H54 (cell line): Measurements from ENCODE around the gene CPNE7.

Experiments used
- DNase-seq: peaks from one replicate; pipeline ENCODE4 v3.0.0; 2011; ENCODE audit warnings: low spot score, mixed read lengths; ENCODE audit not compliant: insufficient read length
- FAIRE-seq: peaks from 3 replicates; lab custom pipeline; 2011; peaks lifted over from hg19 to GRCh38; lab: Jason Lieb, UNC
- POLR2A ChIP-seq: IDR thresholded peaks from 2 replicates; pipeline ENCODE4 v1.6.1; 2011; ENCODE audit warnings: low read depth, mild to moderate bottlenecking, low read length

CPNE7 gene

DNA sequence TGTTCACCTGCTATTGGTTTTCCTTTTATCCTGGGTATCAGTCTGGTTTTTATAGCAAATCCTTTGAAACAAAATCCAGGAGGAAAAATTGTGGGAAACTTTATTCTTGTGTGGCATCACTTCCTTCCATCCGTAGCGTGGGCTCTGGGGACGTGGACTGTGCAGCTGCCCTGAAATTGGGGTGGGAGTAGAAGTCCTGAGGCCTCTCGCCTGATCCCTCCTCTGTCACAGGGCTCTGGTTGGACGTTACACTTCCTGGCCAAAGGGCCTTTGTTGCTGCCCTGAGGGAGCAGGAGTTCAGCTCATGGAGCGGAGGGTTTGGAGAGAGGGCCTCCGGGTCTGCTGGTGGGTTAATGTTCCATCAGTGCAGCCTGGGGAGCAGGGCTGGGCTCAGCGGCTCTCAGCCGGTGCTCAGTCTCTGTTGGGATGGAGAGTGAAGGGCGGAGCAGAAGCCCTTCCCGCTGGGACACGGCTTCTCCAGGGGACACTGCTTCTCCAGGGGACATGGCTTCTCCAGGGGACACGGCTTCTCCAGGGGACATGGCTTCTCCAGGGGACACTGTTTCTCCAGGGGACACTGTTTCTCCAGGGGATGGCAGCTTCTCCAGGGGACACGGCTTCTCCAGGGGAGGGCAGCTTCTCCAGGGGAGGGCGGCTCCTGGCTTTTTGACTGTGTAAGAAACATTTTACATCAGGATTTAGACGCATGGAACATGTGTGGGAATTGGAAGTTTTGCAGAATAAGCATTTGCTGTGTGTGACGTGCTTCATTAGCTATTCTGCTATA is 30.3 kb upstream of the CPNE7 start:
- FAIRE-seq (no peak), DNase-seq (no peak)
- TF ChIP-seq POLR2A = no peak

GRCh38 chr16:89545831-89546574 is 29.6 kb upstream of the CPNE7 start:
- DNase-seq = no peak
- FAIRE-seq = no peak
- TF ChIP-seq POLR2A = no peak

GRCh38 chr16:89546781-89547180 is 28.8 kb upstream of the CPNE7 start:
- FAIRE-seq (no peak), DNase-seq (no peak)
- TF ChIP-seq POLR2A = no peak

GRCh38 chr16:89547291-89547690 is 28.3 kb upstream of the CPNE7 start:
- no peak for FAIRE-seq
- no peak for DNase-seq
- TF ChIP-seq POLR2A = no peak

DNA sequence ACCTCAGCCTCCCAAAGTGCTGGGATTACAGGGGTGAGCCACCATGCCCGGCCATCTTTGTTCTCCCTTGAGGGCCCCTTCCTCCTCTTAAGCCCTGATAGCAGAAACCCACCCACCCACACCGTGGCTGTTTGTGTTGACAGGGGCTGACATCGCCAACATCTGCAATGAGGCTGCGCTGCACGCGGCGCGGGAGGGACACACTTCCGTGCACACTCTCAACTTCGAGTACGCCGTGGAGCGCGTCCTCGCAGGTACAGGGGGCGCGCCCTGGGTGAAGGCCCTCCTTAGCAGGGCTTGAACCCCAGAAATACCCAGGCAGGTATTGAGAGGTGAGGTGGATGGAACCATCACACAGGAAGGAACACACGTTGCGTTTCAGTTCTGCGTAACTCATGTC is 27.7 kb upstream of the CPNE7 start:
- FAIRE-seq = no peak
- DNase-seq = no peak
- TF ChIP-seq POLR2A = no peak

DNA sequence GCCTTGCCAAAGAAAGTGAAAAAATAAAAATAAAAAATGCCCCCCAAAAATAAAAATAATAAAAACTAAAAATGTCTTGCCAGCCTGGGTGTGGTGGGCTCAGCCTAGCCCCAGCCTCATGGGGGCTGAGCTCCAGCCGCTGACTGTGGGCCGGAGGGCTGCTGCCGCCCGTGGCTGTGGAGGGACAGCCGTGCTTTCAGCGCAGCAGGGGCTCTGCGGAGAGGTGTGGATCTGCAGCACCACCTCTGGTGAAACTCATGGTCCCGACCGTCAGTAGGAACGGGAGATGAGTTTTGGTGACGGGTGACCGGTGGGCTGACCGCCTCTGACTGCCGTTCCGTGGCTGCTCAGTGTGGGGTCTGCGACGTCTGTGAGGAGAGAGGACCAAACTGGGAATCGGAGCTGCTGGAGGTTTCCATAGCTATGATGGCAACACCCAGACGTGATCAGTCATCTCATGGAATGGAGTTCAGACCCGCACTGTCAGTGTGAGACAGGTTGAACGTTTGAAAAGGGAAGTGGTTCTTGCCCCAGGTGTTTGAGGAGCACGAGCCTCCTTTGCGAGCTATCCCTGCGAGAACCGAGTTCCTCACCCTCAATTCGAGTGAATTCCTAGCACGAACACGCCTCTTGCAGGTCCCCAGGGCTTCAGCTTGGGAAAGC is 27.1 kb upstream of the CPNE7 start:
- no peak for TF ChIP-seq POLR2A
- no peak for FAIRE-seq
- no peak for DNase-seq

DNA sequence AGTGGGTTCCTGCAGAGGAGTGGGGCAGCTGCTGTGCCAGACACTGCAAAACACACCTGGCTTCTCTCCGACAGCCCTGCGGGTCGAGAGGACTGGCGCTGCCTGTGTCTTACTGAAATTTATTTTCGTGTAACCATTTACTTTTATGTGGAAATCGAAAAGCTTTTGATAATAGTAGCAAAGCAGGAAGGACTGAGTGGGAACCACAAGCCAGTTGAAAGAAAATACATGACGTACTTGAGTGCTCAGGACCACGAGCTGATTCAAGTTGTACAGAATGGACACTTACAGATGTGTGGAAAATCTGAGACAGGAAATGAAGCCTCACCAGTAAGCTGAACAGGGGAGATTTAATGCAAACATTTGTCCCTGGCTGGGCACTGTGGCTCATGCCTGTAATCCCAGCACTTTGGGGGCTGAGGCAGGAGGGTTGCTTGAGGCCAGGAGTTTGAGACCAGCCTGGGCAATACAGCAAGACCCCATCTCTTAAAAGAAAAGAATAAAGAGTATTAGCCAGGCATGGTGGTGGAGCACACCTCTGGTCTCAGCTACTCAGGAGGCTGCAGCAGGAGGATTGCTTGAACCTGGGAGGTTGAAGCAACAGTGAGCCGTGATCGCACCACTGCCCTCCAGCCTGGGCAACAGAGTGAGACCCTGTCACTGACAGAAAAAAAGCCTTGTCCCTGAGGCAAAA is 26.4 kb upstream of the CPNE7 start:
- no peak for DNase-seq
- FAIRE-seq = no peak
- no peak for TF ChIP-seq POLR2A

- no peak for DNase-seq
- no peak for TF ChIP-seq POLR2A
- FAIRE-seq = no peak
These were observed 25.0 kb upstream of the CPNE7 start for GRCh38 chr16:89550421-89551007.

GRCh38 chr16:89552329-89552728 is 23.2 kb upstream of the CPNE7 start:
- no peak for DNase-seq
- TF ChIP-seq POLR2A = no peak
- FAIRE-seq = no peak

DNA sequence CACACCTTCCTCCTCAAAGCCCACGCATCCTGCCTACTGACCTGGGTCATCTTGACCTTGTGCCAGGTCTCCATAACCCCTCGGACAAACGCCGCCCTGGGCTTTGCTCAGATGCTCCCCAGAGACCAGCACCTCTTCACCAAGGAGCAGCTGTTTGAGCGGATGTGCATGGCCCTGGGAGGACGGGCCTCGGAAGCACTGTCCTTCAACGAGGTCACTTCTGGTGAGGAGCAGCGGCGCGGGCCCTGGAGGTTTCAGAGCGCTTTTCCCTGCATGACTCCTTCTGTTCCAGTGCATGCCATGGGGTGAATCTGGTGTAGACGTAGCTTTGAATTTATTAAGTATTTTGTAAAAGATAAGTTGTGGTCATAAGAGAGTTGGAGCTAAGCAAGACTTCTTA is 22.6 kb upstream of the CPNE7 start:
- TF ChIP-seq POLR2A = no peak
- DNase-seq = no peak
- FAIRE-seq = no peak

DNA sequence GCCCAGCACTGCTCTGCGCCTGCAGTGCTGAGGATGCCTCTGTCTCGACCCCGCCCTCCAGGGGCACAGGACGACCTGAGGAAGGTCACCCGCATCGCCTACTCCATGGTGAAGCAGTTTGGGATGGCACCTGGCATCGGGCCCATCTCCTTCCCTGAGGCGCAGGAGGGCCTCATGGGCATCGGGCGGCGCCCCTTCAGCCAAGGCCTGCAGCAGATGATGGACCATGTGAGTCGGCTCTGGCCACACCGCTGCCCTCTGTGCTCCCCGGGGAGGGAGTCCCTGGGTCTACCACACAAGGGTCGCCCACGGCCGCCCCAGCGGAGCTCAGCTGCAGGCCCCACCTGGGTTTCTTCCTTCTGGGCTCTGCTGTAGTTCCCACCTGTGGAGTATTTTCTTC is 21.8 kb upstream of the CPNE7 start:
- no peak for FAIRE-seq
- DNase-seq = no peak
- TF ChIP-seq POLR2A = no peak

DNA sequence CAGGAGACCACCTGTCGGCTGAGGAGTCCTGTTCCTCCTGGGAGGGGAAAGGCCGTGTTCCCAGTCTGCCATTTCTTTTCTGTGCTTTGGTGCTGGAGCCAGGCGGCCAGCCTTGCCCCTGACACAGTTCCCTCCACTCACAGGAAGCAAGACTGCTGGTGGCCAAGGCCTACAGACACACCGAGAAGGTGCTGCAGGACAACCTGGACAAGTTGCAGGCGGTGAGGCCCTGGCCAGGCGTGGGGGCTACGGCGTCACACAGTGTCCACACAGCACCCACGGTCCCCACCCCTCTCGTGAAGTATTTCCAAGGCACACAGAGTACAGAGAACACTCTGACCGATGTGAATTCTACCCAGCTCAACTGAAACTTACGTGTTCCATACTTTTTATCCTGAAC is 21.2 kb upstream of the CPNE7 start:
- no peak for FAIRE-seq
- no peak for DNase-seq
- no peak for TF ChIP-seq POLR2A

GRCh38 chr16:89555265-89555664 is 20.3 kb upstream of the CPNE7 start:
- no peak for TF ChIP-seq POLR2A
- DNase-seq = no peak
- no peak for FAIRE-seq
